GM12878 (cell line): ENCODE data around the gene TBC1D19. TPM values are rescaled to one million over a fixed set of nuclear protein-coding genes. Genes with fewer than 3 reads are reported as not detected.

Experiments used
- ATAC-seq: fragments of 200-7000 bp; cut with Tn5 transposase; 3 replicates; pipeline ENCODE4 v1.9.1; 2020; ENCODE audit warnings: mild to moderate bottlenecking, moderate library complexity
- BruUV-seq: library from RNA; stranded (reverse); fragments of 400-500 nt; replicated peaks from 2 replicates; lab custom pipeline; 2021; lab: Mats Ljungman, UMichigan
- CTCF ChIA-PET: fragments of 300-600 bp; sonication (Branson Sonifier 250); formaldehyde crosslinking; extraction: SDS; loops from one replicate; lab custom pipeline; 2021; ENCODE audit warnings: inconsistent platforms; lab: Yijun Ruan, JAX
- POLR2A ChIA-PET: fragments of 350-600 bp; formaldehyde crosslinking; extraction: SDS; loops from one replicate; lab custom pipeline; 2021; ENCODE audit warnings: inconsistent platforms; lab: Charles Lee
- RAD21 ChIA-PET: fragments of 300-600 bp; sonication (Branson Sonifier 250); formaldehyde crosslinking; loops from one replicate; lab custom pipeline; 2023; ENCODE audit warnings: antibody characterized with exemption; ENCODE audit not compliant: unreplicated experiment; lab: Charles Lee
- SMC1A ChIA-PET: fragments of 300-600 bp; sonication (Branson Sonifier 250); formaldehyde crosslinking; loops from one replicate; lab custom pipeline; 2023; ENCODE audit not compliant: unreplicated experiment, uncharacterized antibody; lab: Charles Lee
- DNase-seq: peaks from one replicate; pipeline ENCODE4 v3.0.0-alpha.2; 2011; ENCODE audit warnings: low read depth, low spot score
- FAIRE-seq: peaks from 3 replicates; lab custom pipeline; 2011; peaks lifted over from hg19 to GRCh38; lab: Jason Lieb, UNC
- H2AFZ ChIP-seq: 2 replicates; pipeline ENCODE4 v1.6.0; 2011; ENCODE audit warnings: low read depth, low read length, control low read depth; ENCODE audit not compliant: control insufficient read depth
- H3K27ac ChIP-seq: 2 replicates; pipeline ENCODE4 v1.5.1; 2011; ENCODE audit warnings: control low read depth; ENCODE audit not compliant: control insufficient read depth, insufficient read depth
- H3K27me3 ChIP-seq, 2 experiments: replicated peaks in 1 of 2; 2 replicates each; pipeline versions ENCODE4 v1.6.0 to v1.6.1; 2011; ENCODE audit warnings: low read length in 1 of 2; ENCODE audit not compliant: control insufficient read depth in 2 of 2, insufficient read depth in 2 of 2
- H3K36me3 ChIP-seq, 2 experiments: 2 replicates each; pipeline ENCODE4 v1.5.1; 2011; ENCODE audit warnings: low read length in 1 of 2; ENCODE audit not compliant: control insufficient read depth in 2 of 2, insufficient read depth in 2 of 2
- H3K4me1 ChIP-seq: 2 replicates; pipeline ENCODE4 v1.6.1; 2011; ENCODE audit warnings: mild to moderate bottlenecking, low read length, moderate library complexity, mixed read lengths; ENCODE audit not compliant: control insufficient read depth, insufficient read depth
- H3K4me2 ChIP-seq: 2 replicates; pipeline ENCODE4 v1.6.0; 2011; ENCODE audit warnings: control low read depth; ENCODE audit not compliant: control insufficient read depth, insufficient read depth
- H3K4me3 ChIP-seq: fragments of 200-600 bp; sonication (generic); 2 replicates; pipeline ENCODE4 v1.5.1; 2016
- H3K79me2 ChIP-seq: 2 replicates; pipeline ENCODE4 v1.6.0; 2011; ENCODE audit warnings: low read length; ENCODE audit not compliant: control insufficient read depth, insufficient read depth
- H3K9ac ChIP-seq: 2 replicates; pipeline ENCODE4 v1.8.0; 2011; ENCODE audit warnings: low read length, control low read depth, mixed read lengths; ENCODE audit not compliant: control insufficient read depth, insufficient read depth
- H3K9me3 ChIP-seq: replicated peaks from 3 replicates; pipeline ENCODE4 v1.5.1; 2011; ENCODE audit warnings: mild to moderate bottlenecking, low read length; ENCODE audit not compliant: control insufficient read depth, insufficient read depth
- H4K20me1 ChIP-seq: 2 replicates; pipeline ENCODE4 v1.6.0; 2011; ENCODE audit not compliant: control insufficient read depth, insufficient read depth
- BRCA1 ChIP-seq: IDR thresholded peaks from 2 replicates; pipeline ENCODE4 v1.6.1; 2011; ENCODE audit warnings: low read depth, low read length, improper control_type of control experiment
- CREM ChIP-seq: IDR thresholded peaks from 2 replicates; pipeline ENCODE4 v1.6.1; 2014; ENCODE audit warnings: antibody characterized with exemption, low read depth
- EP300 ChIP-seq, 2 experiments: fragments of 150-350 bp in 1 of 2; IDR thresholded peaks; 2 replicates each; pipeline ENCODE4 v1.6.1; 2011 to 2012; ENCODE audit warnings: low read depth in 2 of 2, low read length in 2 of 2, borderline replicate concordance in 1 of 2, improper control_type of control experiment in 1 of 2, inconsistent platforms in 1 of 2; ENCODE audit not compliant: control insufficient read depth in 1 of 2
- ESRRA ChIP-seq: IDR thresholded peaks from 2 replicates; pipeline ENCODE4 v1.6.1; 2012; ENCODE audit warnings: mild to moderate bottlenecking, low read length, improper control_type of control experiment
- FOXM1 ChIP-seq: IDR thresholded peaks from 2 replicates; pipeline ENCODE4 v1.6.1; 2012; ENCODE audit warnings: low read depth, mild to moderate bottlenecking, inconsistent platforms, low read length, moderate library complexity
- KAT2A ChIP-seq: conservative IDR thresholded peaks from 2 replicates; pipeline ENCODE4 v1.6.1; 2011; ENCODE audit warnings: low read depth, low read length; ENCODE audit not compliant: control insufficient read depth
- KDM1A ChIP-seq: fragments of 200-600 bp; sonication (generic); IDR thresholded peaks from 2 replicates; pipeline ENCODE4 v1.6.1; 2016; ENCODE audit warnings: borderline replicate concordance
- POLR2AphosphoS5 ChIP-seq: IDR thresholded peaks from 2 replicates; pipeline ENCODE4 v1.6.1; 2011; ENCODE audit warnings: mild to moderate bottlenecking, low read length, inconsistent platforms
- POU2F2 ChIP-seq: IDR thresholded peaks from 3 replicates; pipeline ENCODE4 v1.6.1; 2011; ENCODE audit warnings: low read depth, mild to moderate bottlenecking, low read length, borderline replicate concordance
- RAD21 ChIP-seq: IDR thresholded peaks from 2 replicates; pipeline ENCODE4 v1.6.1; 2011; ENCODE audit warnings: mild to moderate bottlenecking, low read depth, low read length, moderate library complexity; ENCODE audit not compliant: insufficient read depth
- WGBS: methylation state at CpG from one replicate; pipeline ENCODE4 v1.1.6; 2016; ENCODE audit warnings: low lambda C conversion rate; ENCODE audit not compliant: insufficient replicate concordance, insufficient coverage; ENCODE audit errors: missing lambda C conversion rate; 5-methylcytosine and 5-hydroxymethylcytosine counted together
- in situ Hi-C: fragments of 300-500 bp; cut with MboI; formaldehyde crosslinking; loops from 9 replicates; pipeline ENCODE4 v1.14.3; 2018; ENCODE audit warnings: mixed read lengths
- intact Hi-C: fragments of 100-400 bp; cut with micrococcal nuclease; formaldehyde crosslinking; loops from one replicate; pipeline ENCODE4 v1.14.2; 2022; ENCODE audit not compliant: unreplicated experiment
- polyA plus RNA-seq, 11 experiments: library from polyadenylated mRNA; depleted of rRNA in 4 of 11; unstranded in 6 of 11; stranded (reverse) in 5 of 11; fragments of >200 nt; fragmentation: Nextera tagmentation in 4 of 11; fragmentation: Illumina TruSeq in 1 of 11; extraction: Ambion mirVana in 4 of 11; extraction: Trizol in 1 of 11; gene quantifications; 1 replicate in 1 of 11; 2 replicates in 10 of 11; pipeline versions ENCODE4 v1.2.1 to v1.2.3, GENCODE V29; 2011 to 2016; ENCODE audit warnings: inconsistent platforms in 2 of 11, missing spikeins in 2 of 11, low read depth in 1 of 11
- total RNA-seq, 4 experiments: library from RNA; depleted of rRNA in 3 of 4; stranded (reverse); fragments of >200 nt in 3 of 4; fragmentation: Illumina TruSeq in 1 of 4; extraction: Trizol in 1 of 4; gene quantifications; 2 replicates each; pipeline versions ENCODE4 v1.2.1 to v1.2.3, GENCODE V29; 2013 to 2021
- TF ChIP-seq, protein P1 (sequence below): fragments of 450-650 bp; IDR thresholded peaks from 2 replicates; pipeline ENCODE4 v1.6.1; 2017; ENCODE audit warnings: mild to moderate bottlenecking, moderate library complexity
- TF ChIP-seq, protein P2 (sequence below): fragments of 450-650 bp; IDR thresholded peaks from 2 replicates; pipeline ENCODE4 v1.6.1; 2017; ENCODE audit warnings: mild to moderate bottlenecking
- TF ChIP-seq, protein P3 (sequence below): fragments of 450-650 bp; IDR thresholded peaks from 2 replicates; pipeline ENCODE4 v1.6.1; 2016; ENCODE audit warnings: mild to moderate bottlenecking, moderate library complexity, borderline replicate concordance

The TBC1D19 gene
- total and polyA plus RNA-seq, 10 of the 15 experiments (the other 5 are each of a cell fraction or from before 2014, with no cell fraction given): 0.29 to 3.9 (median 2.1) TPM

DNA sequence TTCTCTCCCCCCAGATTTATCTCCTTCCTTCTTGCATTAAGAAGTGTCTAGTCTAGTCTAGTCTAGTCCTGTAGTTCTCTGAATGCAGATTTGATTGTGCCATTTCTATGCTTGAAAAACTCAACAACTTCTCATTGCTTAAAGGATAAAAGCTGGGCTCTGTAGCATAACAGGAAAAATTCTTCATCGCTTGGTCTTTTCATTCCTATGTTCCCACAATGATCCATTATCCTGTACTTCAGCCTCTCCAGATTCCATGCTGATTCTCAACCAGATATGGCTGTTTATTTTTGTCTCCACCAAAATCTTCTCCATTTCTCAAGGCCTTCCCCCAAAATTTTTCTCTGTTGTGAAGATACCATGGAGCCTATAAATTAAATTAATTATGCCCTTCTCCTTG, 173.9 kb downstream of the TBC1D19 start (continued):
- no peak for TF ChIP-seq EP300 (IDR thresholded peaks at IDR 0.05; ENCODE audit: borderline replicate concordance in 1 of 2, control insufficient read depth in 1 of 2, low read depth in 2 of 2, low read length in 2 of 2)
- TF ChIP-seq, protein P1, sequence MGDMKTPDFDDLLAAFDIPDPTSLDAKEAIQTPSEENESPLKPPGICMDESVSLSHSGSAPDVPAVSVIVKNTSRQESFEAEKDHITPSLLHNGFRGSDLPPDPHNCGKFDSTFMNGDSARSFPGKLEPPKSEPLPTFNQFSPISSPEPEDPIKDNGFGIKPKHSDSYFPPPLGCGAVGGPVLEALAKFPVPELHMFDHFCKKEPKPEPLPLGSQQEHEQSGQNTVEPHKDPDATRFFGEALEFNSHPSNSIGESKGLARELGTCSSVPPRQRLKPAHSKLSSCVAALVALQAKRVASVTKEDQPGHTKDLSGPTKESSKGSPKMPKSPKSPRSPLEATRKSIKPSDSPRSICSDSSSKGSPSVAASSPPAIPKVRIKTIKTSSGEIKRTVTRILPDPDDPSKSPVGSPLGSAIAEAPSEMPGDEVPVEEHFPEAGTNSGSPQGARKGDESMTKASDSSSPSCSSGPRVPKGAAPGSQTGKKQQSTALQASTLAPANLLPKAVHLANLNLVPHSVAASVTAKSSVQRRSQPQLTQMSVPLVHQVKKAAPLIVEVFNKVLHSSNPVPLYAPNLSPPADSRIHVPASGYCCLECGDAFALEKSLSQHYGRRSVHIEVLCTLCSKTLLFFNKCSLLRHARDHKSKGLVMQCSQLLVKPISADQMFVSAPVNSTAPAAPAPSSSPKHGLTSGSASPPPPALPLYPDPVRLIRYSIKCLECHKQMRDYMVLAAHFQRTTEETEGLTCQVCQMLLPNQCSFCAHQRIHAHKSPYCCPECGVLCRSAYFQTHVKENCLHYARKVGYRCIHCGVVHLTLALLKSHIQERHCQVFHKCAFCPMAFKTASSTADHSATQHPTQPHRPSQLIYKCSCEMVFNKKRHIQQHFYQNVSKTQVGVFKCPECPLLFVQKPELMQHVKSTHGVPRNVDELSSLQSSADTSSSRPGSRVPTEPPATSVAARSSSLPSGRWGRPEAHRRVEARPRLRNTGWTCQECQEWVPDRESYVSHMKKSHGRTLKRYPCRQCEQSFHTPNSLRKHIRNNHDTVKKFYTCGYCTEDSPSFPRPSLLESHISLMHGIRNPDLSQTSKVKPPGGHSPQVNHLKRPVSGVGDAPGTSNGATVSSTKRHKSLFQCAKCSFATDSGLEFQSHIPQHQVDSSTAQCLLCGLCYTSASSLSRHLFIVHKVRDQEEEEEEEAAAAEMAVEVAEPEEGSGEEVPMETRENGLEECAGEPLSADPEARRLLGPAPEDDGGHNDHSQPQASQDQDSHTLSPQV: no peak
- no peak for TF ChIP-seq POLR2AphosphoS5
- TF ChIP-seq FOXM1: no peak
- no peak for TF ChIP-seq POU2F2
- TF ChIP-seq, protein P2, sequence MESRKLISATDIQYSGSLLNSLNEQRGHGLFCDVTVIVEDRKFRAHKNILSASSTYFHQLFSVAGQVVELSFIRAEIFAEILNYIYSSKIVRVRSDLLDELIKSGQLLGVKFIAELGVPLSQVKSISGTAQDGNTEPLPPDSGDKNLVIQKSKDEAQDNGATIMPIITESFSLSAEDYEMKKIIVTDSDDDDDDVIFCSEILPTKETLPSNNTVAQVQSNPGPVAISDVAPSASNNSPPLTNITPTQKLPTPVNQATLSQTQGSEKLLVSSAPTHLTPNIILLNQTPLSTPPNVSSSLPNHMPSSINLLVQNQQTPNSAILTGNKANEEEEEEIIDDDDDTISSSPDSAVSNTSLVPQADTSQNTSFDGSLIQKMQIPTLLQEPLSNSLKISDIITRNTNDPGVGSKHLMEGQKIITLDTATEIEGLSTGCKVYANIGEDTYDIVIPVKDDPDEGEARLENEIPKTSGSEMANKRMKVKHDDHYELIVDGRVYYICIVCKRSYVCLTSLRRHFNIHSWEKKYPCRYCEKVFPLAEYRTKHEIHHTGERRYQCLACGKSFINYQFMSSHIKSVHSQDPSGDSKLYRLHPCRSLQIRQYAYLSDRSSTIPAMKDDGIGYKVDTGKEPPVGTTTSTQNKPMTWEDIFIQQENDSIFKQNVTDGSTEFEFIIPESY: no peak

DNA sequence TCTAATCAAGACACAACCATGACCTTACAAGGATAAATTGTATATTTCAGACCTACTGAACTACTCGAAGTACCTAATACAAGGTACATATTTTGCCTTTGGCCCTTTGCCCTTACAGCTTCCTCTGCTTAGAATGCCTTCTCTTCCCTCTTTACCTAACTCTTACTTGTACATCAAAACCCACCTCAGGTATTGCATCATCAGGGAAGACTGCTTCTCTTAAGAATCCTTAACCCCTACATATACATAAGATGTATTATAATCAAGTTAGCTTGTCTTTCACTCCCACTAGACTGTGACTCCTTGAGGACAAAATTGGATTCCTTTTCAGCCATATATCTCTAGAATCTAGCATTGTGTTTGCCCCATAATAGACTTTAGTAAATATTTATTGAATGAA, 175.0 kb downstream of the TBC1D19 start:
- 92% methylated on average over 1 of the region's 1 CpG for WGBS
- no peaks in the 10 kb centered on the region for H3K36me3 ChIP-seq
- no peak for DNase-seq
- no peak overlapping the region for H3K27ac ChIP-seq
- no peaks in the 10 kb centered on the region for H4K20me1 ChIP-seq
- ChIA-PET POLR2A (no interaction called here), RAD21 (no interaction called here), CTCF (interaction anchor here (0.9 kb wide), 1 partner anchor 11 kb away, joined by 3 read pairs; no protein-coding TSS in a partner anchor), SMC1A (interaction anchor here (1.9 kb wide), 1 partner anchor 37 kb away, joined by 4 read pairs; no protein-coding TSS in a partner anchor)
- H3K4me3 ChIP-seq: no peak overlapping the region
- FAIRE-seq: no peak
- H3K9me3 ChIP-seq: no peaks in the 10 kb centered on the region
- H3K4me1 ChIP-seq: no peaks in the 10 kb centered on the region
- H3K9ac ChIP-seq: no peak overlapping the region
- H3K4me2 ChIP-seq: no peak overlapping the region
- intact Hi-C loops: no loop called here
- no peaks in the 10 kb centered on the region for H3K79me2 ChIP-seq
- H2AFZ ChIP-seq: no peak overlapping the region
- no peak for ATAC-seq
- BruUV-seq: no TSS peak
- no peaks in the 10 kb centered on the region for H3K27me3 ChIP-seq
- in situ Hi-C loops: no loop called here
- no peak for TF ChIP-seq KDM1A
- TF ChIP-seq CREM: no peak
- TF ChIP-seq KAT2A: no peak
- TF ChIP-seq, protein P3, sequence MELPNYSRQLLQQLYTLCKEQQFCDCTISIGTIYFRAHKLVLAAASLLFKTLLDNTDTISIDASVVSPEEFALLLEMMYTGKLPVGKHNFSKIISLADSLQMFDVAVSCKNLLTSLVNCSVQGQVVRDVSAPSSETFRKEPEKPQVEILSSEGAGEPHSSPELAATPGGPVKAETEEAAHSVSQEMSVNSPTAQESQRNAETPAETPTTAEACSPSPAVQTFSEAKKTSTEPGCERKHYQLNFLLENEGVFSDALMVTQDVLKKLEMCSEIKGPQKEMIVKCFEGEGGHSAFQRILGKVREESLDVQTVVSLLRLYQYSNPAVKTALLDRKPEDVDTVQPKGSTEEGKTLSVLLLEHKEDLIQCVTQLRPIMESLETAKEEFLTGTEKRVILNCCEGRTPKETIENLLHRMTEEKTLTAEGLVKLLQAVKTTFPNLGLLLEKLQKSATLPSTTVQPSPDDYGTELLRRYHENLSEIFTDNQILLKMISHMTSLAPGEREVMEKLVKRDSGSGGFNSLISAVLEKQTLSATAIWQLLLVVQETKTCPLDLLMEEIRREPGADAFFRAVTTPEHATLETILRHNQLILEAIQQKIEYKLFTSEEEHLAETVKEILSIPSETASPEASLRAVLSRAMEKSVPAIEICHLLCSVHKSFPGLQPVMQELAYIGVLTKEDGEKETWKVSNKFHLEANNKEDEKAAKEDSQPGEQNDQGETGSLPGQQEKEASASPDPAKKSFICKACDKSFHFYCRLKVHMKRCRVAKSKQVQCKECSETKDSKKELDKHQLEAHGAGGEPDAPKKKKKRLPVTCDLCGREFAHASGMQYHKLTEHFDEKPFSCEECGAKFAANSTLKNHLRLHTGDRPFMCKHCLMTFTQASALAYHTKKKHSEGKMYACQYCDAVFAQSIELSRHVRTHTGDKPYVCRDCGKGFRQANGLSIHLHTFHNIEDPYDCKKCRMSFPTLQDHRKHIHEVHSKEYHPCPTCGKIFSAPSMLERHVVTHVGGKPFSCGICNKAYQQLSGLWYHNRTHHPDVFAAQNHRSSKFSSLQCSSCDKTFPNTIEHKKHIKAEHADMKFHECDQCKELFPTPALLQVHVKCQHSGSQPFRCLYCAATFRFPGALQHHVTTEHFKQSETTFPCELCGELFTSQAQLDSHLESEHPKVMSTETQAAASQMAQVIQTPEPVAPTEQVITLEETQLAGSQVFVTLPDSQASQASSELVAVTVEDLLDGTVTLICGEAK: no peak
- TF ChIP-seq RAD21: no peak
- TF ChIP-seq BRCA1: no peak
- TF ChIP-seq ESRRA: no peak
